Fibroblast of skin of back (primary cell): Measurements from ENCODE around the gene C19orf81.

Source experiments
- DNase-seq: peaks from one replicate; pipeline ENCODE4 v3.0.0-alpha.2; 2013

Gene C19orf81

DNA sequence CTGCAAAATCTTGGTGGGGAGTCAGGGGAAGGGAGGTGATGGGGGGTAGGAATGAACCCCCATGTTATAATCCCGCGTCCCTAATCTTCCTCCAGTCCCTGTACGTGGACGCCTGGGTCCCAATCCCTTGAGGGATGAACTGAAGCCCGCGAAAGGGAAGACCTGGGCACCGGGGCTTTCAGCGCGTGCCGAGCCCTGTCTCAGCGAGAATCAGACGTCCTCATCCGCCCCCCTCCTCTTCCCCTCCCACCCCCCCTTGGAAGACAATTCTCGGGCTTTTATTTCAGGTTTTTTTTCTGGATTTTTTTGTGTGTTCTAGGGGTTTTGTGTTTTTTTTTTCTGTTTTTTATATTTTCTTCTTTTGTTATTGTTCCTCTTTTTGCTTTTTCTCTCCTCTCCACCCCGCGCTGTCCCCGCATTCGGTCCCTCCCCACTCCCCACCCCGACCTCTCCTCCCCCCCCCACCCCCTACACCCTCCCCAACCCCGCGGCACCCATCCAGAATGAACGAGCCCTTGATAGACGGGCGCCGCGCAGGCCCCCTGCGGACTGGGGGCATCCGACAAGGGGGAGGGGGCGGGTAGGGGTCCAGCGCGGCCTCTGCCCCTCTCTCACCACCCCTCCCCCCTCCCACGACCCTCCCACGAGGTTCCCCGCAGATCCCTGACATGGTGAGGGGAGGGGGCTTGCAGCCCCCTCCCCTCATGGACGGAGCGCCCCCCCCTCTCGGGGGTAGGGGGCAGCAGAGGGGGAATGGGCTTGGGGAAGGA, 10.3 kb downstream of the C19orf81 start:
- DNase-seq, result no peak

DNA sequence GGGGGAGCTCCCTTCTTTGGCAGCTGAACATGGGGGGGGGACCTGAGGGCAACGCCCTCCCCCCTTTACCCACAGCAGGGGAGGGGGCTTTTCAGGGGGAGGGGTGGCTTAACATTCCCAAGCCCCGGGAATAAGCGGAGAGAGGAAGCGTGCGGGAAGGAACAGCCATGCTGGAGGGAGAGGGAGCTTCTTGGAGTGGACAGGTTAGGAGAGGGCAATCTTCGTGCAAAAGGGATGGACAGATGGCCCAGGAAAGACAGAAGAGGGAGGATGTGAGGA, 10.8 kb downstream of the C19orf81 start:
- DNase-seq, result no peak

DNA sequence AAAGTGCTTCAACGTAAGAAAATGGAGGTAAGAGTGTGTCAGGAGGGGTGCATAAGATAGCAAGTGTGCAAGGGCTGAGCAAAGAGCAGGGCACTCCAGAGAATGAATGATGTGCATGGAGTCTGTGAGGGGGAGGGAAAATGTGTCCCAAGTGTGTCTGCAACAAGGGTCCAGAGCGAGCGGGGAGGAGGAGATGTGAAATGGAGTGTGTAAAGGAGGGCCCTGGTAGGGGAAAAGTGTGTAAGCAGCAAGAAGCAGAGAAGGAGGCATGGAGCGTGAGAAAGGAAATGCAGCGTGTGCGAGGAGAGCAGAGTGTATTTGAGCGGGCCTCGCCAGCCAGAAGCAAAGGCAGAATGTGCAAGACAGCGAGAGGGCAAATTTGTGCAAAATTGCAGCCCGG, 11.8 kb downstream of the C19orf81 start:
- no peak for DNase-seq

DNA sequence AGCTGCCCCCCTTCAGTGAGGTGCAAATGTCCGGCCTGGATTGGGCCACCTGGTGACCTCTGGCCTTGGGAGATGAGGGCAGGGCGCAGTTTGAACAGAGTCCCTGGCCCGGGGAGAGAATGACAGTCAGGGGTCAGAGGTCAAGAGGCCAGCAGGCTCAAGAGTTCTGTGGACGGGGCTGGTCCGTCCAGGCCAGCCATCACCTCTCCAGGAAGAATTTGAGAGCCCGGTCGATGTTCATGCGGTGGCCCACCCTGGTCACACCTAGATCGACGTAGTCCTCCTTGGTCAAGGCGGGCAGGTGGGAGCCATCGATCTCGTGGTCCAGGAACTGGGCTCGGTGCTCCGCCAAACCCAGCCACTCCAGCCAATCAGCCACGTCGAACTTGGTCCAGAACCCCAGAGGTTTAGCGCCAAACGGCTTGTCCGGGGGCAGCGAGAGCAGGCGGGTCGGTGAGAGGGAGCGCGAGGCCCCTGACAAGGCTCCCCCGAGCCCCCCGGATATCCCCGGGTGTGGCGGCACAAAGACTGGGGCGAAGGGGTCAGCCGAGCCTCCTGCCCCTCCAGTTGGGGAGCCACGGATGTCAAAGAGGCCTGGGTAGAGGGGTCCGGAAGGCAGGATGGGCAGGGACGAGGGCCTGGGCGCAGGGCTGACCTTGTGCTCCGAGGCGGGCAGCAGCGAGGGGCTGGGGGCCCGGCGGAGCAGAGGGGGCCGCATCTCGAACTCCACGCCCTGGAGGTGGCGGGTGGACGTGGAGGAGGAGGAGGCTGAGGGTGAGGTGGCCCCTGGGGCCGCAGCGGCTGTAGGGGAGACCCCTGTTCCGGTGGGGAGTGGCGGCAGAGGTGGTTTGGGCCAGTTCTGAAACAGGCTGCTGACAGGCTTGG, 12.8 kb downstream of the C19orf81 start:
- no peak for DNase-seq

DNA sequence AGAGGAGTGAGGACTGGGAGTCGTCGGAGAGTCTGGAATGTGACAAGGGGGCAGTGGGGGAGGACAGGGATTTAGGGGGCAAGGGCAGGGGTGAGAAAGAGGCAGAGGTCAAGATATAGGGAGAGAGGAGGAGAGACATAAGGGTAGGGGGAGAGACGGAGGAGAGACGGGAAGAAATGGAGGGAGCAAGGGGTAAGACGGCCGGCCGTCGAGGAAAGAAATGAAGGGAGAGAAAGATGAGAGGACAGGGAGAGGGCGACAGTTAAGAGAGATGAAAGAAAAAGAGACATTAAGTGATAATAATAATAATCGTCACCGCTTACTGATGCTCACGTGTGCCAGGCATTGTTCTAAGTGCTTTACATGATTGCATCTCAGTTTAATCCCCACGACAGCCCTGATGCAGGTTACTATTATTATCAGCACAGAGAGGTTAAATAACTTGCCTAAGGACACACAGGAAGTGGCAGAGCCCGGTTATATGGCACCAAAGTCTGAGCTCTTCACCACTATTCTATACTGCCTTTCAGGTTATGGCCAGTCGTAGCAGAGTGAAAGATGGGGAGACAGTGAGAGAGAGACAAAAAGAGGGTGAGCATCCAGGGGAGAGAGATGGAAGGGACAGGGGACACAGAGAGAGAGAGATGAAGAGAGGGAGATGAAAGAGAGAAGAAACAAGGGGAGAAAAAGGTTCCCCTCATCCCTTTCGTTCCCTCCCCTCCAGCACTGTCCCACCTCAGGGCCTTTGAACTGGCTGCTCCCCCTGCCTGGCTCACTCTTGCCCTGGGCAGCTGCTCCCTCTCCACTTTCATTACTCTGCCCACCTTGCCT, 13.6 kb downstream of the C19orf81 start:
- no peak for DNase-seq

DNA sequence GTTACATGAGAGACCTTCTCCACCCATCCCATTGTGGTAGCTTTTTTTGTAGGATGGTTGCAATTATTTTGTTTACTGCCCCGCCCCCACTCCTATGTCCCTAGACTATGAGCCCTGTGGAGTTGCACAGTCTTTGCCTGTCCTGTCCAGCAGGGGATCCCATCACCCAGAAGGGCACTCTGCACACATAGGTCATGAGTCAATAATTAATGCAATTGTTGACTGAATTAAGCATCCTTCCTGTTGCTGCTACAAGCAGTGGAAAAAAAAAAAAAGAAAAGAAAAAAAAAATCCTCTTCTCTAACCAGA, 14.2 kb downstream of the C19orf81 start:
- DNase-seq, result peak; percentile 8

DNA sequence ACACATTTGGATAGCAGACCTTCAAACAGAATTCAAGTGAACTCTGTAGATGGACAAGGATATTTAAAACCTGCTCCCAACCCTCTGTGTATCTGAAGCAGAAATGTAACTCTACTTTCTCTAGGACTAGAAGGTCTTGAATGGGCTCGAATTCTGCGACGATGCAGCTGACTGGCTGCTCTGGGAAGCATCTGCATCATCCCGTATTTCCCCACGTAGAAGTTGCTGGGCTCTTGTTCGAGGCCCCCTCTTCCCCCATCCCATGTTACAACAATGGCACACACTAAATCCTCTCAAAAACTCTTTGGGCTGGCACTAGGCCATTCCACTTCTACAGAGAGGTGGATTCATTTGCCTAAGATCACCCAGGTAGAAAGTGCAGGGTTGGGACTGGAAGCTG, 15.0 kb downstream of the C19orf81 start:
- no peak for DNase-seq

DNA sequence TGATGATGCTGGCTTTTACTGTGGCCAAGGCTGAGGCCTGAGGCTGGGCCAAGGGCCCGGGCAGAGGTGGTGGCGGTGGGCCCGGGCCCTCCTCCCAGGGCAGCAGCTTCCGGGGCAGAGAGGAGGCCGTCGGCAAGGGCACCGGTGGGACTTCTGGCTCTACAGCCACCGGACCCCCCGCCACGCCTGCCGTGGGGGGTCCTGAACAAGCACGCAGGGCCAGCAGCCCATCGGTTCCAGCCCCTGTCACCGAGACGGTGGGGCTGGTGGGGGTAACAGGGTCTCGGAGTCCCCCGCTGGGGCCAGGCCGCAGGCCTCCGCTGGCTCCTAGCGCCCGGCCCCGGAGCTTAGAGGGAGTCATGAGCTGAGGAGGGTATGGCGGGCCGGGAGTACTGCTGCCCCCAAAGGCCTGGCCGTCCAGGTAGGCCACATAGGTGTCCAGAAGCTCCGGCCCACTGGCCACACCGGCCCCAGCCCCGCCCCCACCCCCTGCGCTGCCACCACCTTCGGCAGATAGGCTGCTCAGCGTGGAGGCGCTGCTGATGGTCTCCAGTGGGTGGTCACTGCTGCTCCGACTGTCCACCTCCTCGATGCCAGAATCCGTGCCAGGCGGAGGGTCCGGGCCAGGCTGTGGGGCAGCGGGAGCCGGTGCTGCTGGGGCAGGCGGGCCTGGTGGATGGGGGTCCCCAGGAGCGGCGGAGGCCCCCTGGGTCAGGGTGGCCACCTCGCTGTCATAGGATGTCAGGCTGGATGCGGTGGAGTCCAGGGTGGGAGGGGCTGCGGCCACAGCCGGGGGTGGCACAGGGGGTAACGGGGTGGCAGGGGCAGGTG, 17.3 kb downstream of the C19orf81 start:
- no peak for DNase-seq

DNA sequence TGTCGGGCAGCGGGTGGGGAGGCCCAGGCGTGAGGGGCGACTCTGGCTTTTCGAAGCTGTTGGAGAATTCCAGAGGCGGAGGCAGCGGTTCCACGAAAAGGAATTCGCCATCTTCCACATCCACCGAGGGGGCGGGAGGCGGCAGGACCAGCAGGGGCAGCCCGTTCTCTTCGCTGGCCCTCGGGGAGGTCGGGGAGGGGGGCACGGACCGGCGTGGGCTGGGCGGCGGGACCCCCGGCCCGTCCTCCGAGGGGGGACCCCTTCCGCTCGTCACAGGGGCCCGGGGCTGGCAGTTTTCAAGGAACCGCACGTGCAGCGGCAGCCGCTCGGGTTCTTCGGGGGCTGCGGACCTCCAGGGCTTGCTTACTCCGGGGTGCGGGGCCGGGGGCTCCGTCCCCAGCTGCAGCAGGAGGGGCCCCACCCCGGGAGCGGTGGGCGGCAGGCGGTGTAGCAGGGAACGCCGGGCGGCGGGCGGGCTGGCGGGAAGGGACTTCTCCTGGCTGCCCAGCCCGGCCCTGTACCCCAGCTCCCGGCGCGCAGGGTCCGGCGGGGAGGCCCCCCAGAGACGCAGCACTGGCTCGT, 18.0 kb downstream of the C19orf81 start:
- no peak for DNase-seq

DNA sequence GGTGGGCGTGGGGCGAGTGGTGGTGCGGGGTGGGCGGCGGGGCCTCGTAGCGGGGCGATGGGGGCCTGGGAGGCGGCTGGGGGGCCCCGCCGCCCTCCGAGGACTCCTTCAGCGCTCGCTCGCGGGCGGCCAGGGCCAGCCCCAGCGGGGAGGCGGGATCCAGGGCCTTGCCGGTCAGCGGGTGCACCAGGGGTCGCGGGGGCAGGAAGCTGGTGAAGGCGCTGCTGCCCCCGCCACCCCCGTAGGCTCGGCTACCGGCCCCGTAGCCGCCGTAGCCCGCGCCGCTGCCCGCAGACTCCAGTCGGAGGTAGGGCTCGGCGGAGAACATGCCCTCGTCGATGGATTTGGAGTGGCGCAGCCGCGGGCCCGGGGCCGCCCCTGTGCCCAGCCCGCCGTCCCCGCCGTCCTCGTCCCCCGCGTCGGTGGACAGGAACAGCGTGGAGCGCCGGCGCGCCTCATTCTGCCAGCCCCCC, 18.6 kb downstream of the C19orf81 start:
- no peak for DNase-seq

DNA sequence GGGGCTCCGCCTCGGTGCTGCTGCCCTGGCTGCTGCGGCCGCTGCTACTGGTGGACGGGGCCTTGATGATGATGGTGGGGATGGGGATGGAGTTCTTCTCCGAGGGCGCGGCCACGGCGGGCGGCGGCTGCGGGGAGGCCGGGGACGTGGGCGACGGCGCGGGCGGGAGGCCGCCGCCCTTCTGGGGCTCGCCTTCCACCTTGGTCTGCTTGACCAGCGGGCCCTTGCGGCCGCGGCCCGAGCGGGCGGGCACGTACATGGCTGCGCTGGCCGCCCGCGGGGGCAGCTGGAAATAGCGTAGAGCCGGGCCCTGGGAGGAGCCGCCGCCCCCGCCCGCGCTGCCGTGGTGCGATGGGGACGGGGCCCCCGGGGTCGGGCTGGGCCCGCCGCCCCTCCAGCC, 19.2 kb downstream of the C19orf81 start:
- no peak for DNase-seq

DNA sequence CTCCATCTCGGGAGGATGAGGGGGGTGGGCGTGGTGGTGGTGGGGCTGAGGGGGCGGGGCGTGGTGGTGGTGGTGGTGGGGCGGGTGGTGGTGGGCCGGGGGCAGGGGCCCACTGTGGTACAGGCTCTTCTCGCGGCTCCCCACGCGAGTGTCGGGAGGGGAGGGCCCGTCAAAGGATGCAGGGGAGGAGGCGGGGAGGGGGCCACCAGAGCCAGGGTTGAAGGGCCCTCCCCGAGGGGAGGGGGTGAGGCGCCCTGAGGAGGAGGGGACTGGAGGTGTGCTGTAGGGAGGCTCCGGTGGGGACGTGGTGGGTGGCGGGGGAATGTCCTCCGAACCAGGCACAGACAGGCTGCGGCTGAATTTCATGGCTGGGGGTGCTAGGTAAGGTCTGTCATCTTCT, 19.6 kb downstream of the C19orf81 start:
- no peak for DNase-seq

DNA sequence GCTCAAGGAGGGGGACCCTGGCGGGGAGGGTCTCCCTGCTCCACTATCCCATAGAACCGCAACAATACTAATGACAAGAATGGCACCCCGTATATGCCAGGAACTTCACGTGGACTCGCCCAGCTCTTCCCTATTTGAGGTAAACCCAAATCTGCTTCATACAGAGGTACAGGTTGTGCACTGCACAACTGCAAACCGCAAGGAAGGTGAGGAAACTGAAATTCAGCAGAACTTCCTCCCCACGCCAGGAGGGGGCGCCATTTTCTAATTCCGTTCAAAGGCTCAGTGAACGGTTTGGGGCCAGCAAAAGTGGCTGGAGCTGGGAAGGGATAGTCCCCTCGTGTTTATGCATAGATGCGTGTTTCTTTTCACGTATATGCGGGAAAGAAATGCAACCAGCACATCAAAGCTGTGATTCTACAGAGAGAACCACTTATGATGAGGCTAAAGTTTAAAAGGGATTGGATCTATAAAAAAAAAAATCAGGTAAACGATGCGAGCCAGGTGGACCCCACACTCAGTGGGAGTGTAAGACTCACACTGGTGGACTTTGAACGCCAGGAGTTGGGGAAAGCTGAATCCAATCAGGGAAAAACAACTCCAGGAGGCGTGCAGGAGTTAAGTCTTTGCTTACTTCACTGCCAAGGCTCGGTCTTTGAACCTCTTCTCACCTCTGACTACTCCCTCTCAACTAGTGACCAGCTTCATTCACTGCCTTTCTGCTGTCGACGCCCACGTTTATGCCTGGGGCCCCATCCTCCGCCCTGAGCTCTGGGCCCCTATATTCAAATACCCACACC, 20.3 kb downstream of the C19orf81 start:
- DNase-seq, result peak; percentile 10

DNA sequence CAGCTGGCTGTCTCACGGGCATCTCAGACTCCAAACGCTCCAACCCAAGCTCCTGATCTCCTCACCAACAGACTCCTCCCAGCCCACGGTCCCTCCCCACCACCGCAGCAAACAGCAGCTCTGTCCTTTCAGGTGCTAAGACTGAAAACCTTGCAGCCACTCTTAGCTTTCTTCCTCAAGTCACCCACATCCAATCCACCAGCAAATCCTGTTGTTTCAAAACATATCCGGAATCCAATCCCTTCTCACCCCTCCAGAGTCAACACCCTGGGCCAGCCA, 20.8 kb downstream of the C19orf81 start:
- no peak for DNase-seq

DNA sequence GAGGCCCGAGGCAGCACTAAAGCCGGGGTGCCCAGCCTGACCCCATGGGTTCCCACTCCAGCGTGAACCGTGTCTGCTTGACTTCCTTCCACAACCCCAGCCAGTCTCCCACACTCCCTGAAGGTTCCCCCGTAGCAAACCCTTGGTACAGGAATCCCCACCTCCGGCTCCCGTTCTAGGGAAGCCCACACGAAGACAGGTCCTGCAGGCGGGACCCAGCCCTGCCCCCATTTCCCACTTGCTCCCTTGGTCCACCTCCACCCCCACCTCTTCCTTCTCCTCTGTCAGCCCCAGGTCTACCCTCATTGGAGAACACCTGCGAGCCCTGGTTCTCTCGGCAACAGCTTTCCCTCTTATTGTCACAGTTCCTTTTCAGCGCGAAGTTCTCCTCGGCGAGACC, 23.9 kb downstream of the C19orf81 start:
- DNase-seq, result no peak

DNA sequence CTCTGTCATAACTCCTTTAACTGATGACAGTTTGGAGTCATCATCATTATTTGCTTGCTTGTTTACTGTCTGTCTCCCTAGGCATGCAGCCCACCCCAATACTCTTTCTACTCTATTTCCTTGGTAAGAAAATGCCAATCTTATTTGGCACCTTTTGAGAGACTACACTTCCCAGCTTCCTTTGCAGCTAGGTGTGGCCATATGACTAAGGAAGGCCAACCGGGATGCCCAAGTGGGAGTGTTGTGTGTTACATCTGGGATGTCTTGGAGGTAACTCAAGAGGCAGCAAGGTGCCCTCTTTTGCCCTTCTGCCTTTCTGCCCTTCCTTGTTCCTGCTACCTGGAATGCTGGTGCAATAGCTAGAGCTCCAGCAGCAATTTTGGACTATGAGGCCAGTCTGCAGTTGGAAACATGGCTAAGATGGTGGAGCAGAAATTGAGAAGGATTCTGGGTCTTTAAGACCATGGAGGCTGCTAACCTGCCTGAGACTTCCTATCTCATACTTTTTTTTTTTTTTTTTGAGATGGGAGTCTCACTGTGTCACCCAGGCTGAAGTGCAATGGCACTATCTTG, 27.5 kb downstream of the C19orf81 start:
- no peak for DNase-seq

DNA sequence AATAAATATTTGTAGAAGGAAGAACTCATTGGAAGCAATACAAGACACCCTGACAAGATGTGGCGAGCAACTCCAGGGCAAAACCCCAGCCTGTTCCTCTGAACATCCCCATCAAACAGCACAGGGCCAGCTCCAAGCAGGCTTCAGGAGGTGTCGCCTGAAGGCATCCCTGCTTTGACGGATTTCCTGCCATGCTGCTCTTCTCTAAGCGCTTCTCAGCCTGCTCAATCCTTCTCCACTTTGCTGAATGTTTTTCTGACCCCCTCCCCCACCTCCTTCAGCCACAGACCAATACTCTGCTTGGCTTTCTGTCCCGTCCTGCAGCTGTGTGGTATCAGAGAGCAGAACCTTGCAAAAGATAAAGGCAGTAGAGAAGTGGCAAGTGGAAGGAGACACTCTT, 28.4 kb downstream of the C19orf81 start:
- no peak for DNase-seq

DNA sequence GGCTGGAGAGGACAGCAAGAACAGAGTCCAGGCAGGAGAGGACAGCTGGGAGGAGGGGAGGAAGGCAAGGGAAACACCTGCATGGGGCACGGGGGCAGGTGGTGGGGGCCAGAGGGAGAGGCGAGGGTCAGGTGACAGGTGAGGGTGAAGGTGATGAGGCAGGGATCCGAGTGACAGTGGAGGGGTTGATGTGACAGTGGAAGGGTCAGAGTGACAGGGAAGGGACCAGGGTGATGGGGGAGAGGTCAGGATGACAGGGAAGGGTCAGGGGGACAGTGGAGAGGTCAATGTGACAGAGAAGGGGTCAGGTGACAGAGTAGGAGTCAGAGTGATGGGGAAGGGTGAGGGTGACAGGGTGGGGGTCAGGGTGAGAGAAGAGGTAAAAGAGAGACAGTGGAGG, 29.1 kb downstream of the C19orf81 start:
- DNase-seq, result no peak

DNA sequence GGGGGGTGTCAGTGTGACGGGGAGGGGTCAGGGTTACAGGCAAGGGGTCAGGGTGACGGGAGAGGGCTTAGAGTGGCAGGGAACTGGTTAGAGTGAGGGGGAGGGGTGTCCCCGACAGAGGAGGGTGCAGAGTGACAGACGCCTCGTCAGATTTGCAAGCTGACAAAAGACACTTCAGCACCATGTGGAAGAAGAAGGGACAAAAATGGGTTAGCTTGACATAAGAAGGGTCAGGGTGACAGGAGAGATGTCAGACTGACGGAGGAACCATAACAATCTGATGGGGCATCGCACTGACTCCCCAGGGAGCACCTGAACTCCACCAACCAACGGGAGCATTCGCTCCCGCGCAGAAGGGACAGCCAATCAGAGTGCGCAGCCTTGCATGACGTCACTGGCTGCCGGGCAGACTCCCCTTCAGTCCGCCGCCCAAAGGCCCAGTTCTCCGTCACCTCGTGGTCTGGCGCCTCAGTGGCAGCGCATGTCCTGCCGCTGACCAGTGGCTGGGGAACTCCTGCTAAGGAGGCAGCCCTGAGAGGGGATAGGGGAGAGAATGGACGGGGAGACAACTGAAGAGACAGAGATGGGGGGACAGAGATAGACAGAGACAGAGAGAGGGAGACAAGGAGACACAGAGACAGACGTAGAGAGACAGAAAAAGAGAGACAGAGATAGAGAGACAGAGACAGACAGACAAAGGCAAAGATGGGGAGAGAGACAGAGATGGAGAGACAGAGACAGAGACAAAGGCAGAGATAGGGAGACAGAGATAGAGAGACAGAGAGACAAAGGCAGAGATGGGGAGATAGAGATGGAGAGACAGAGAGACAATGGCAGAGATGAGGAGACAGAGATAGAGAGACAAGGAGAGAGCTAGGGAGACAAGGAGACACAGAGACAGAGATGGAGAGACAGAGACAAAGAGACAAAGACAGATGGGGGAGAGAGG, 30.2 kb downstream of the C19orf81 start:
- peak; percentile 62 for DNase-seq
